DMS153 (cell line): ENCODE measurements around the gene VPS51.
"Not testable (repeated sequence)": the region's sequence is repeated elsewhere in the genome, so short reads cannot be mapped to it uniquely, and the experiment has no call there.

ENCODE experiments used
- DNase-seq: peaks from one replicate; lab custom pipeline; 2025; lab: John Stamatoyannopoulos, UW

Gene VPS51

DNA sequence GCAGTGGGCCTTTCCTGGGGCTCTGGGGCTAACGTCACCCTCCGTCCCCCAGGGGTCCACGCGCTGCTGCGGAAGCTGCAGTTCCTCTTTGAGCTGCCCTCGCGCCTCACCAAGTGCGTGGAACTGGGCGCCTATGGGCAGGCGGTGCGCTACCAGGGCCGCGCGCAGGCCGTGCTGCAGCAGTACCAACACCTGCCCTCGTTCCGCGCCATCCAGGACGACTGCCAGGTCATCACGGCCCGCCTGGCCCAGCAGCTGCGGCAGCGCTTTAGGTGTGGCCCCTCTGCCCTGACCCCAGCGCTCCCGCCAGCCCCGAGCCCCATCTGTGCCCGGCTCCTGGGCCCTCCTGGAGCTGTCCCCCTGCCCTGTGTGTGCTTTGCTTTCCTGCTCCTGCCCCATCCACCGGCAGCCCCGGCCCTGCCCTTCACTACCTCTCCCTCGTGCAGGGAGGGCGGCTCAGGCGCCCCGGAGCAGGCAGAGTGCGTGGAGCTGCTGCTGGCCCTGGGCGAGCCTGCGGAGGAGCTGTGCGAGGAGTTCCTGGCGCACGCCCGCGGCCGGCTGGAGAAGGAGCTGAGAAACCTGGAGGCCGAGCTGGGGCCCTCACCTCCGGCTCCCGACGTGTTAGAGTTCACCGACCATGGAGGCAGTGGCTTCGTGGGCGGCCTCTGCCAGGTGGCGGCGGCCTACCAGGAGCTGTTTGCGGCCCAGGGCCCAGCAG is 11.9 kb downstream of the VPS51 start:
- DNase-seq: no peak

DNA sequence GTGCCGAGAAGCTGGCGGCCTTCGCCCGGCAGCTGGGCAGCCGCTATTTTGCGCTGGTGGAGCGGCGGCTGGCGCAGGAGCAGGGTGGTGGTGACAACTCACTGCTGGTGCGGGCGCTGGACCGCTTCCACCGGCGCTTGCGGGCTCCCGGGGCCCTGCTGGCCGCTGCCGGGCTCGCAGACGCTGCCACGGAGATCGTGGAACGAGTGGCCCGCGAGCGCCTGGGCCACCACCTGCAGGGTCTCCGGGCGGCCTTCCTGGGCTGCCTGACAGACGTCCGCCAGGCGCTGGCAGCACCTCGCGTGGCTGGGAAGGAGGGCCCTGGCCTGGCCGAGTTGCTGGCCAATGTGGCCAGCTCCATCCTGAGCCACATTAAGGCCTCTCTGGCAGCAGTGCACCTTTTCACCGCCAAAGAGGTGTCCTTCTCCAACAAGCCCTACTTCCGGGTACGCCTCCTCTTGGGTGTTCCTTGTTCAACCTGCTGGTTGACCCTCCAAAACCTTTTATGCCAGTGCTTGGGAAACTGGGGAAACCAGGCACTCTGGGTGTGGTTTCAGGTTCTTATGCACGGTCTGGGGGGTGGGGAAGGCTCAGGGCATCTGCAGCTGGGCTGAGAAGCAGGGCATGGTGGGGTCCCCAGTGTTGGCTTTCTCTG is 12.6 kb downstream of the VPS51 start:
- DNase-seq: no peak

DNA sequence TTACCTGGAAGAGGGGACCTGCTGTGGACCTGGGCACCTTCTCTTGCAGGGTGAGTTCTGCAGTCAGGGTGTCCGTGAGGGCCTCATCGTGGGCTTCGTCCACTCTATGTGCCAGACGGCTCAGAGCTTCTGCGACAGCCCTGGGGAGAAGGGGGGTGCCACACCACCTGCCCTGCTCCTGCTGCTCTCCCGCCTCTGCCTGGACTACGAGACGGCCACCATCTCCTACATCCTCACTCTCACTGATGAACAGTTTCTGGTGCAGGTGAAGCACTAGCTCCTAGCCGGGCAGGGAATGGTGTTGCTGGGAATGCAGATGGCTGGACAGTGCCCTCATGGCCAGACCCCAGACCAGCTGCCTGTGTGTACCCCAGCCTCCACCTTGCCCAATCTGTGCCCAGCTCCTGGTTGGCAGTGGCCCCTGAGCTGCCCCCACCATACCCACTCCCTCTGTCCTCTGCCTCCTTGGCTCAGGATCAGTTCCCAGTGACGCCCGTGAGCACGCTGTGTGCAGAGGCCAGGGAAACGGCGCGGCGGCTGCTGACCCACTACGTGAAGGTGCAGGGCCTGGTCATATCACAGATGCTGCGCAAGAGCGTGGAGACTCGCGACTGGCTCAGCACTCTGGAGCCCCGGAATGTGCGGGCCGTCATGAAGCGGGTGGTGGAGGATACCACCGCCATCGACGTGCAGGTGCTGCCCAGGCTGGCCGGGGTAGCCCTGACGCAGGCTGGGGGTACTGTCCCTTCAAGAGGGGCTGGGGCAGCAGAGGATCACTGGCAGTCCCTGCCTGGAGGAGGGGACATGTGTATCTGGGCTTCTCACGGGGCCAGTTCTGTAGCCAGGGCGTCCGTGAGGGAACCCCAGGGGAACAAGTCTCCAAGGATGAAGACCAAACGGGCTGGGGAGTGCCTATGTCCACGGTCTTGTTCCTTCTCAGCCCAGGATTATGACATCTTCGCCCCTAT is 13.5 kb downstream of the VPS51 start:
- DNase-seq: no peak

DNA sequence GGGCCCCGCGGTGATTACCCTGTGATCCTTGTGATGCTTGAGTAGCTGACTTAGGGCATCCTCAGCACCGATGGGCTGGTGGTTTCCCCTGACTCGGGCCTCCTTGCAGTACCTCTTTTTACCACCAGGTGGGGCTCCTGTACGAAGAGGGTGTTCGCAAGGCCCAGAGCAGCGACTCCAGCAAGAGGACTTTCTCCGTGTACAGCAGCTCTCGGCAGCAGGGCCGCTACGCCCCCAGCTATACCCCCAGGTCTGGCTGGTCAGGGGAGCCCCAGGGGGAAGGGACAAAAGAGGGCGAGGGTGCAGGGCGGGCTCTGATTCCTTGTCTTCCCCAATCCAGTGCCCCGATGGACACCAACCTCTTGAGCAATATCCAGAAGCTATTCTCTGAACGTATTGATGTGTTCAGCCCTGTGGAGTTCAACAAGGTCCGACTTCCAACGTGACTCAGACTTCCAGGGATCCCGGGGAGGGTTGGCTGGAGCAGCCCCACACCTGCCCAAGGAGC is 14.4 kb downstream of the VPS51 start:
- DNase-seq: peak; percentile 55

DNA sequence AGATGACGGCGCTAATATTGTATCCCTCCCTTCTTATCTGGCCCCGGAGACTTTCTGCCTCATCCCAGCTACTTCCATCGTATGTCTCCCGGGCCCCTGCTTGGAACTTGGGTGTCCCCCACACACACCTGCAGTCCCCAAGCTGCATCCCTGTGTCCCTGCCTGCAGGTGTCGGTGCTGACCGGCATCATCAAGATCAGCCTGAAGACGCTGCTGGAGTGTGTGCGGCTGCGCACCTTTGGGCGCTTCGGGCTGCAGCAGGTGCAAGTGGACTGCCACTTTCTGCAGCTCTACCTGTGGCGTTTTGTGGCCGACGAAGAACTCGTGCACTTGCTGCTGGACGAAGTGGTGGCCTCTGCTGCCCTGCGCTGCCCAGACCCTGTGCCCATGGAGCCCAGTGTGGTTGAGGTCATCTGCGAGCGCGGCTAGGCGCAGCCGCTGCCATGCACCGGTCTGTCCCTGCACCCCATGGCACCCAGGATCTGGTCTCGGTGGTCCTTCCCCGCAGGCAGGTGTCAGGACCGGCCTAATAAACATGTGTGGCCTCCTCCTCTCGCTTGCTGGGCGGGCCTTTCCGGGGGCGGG is 15.2 kb downstream of the VPS51 start:
- no peak for DNase-seq

DNA sequence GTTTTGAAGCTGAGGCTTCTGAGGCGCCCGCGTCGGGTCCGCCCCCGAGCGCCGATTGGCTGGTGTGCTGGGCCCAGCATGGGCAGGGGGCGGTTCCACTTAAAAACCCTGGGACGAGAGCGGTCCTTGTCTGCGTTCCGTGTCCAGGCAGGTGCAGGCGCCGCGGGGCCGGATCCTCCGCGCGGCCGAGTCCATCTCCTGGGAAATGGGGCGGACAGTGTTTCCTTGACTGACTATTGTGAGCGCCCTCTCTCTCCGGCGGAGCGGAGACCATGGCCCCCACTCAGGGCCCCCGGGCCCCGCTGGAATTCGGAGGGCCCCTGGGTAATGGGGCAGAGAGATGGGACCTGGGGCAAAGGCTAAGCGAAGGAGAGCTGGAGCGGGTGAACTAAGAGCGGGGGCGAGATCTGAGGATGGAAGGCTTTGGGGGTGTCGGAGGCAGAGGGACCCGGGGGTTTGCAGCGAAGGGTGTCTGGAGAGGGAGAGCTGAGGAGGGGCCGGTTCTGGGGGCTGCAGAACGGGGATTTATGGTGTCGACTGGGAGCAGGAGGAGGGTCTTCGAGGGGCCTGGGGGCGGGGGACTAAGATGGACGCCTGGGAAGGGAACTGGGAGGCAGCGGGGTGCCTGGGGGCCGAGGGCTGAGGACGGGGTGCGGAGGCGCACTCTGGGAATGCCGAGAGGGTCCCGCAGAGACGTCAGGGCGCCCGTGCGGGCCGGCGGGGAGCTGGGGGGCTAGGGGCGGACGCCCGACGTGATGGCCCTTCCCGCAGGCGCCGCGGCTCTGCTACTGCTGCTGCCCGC is 15.9 kb downstream of the VPS51 start, which contains the start of gene TM7SF2:
Gene TM7SF2 (plus strand): TSS at position 129 of the 802 bp plus-strand sequence. CDS start 144 bp downstream, at position 273.
- DNase-seq: peak; percentile 93

DNA sequence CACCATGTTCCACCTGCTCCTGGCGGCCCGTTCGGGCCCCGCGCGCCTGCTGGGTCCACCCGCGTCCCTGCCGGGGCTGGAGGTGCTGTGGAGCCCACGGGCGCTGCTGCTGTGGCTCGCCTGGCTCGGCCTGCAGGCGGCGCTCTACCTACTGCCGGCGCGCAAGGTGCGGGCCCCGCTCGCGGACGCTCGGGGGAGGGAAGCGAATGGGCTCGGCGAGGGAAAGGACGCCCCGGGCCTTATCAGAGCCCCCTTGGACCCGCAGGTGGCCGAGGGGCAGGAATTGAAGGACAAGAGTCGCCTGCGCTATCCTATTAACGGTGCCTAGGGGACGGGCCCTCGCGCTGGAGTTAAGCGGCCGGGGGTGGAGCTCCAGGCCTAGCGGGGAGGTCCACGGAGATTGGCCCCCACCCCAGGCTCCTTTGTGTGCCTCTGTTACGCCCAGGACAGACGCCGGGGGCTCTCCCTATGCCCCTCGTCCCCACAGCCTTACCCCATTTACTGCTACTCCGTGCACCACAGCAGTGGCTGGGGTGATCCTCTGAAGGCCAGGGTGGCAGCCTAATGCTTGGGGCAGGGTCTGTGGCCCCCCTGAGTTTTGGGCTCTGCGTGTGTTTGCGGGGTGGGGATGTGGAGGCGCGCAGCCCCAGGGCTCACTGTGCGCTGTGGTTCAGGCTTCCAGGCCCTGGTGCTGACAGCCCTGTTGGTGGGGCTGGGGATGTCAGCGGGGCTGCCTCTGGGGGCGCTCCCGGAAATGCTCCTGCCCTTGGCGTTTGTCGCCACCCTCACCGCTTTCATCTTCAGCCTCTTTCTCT is 16.7 kb downstream of the VPS51 start:
- peak; percentile 16 for DNase-seq

DNA sequence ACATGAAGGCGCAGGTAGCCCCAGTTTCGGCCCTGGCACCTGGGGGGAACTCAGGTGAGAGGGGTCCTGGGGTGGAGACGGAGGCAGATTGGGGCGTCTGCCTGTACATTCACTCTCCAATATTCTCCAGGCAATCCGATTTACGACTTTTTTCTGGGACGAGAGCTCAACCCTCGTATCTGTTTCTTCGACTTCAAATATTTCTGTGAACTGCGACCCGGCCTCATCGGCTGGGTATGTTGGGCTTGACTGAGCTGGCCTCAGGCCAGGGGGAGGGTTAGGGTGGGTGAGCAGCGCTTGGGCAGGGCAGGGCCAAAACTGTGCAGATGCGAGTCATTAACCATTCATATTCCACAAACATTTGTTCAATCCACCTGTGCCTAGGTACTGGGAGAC is 17.3 kb downstream of the VPS51 start:
- no peak for DNase-seq

DNA sequence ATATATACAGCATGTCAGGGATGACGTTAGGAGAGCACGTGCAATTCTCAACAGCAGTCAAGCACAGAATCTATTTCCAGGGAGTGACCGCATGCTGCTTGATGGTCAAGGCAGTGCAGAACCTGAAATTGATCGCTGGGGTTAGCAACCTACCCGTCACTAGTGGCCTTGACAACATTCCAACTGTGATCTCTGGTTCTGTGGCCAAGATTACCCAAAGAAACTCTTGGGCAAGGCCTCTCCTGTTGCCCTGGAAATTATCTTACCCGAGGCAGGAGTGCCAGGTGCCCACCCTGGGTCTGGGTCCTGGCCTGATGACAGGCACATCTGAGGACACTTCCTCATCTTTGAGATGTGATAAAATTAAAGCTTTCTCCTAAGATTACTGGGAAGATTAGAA is 17.8 kb downstream of the VPS51 start:
- no peak for DNase-seq

DNA sequence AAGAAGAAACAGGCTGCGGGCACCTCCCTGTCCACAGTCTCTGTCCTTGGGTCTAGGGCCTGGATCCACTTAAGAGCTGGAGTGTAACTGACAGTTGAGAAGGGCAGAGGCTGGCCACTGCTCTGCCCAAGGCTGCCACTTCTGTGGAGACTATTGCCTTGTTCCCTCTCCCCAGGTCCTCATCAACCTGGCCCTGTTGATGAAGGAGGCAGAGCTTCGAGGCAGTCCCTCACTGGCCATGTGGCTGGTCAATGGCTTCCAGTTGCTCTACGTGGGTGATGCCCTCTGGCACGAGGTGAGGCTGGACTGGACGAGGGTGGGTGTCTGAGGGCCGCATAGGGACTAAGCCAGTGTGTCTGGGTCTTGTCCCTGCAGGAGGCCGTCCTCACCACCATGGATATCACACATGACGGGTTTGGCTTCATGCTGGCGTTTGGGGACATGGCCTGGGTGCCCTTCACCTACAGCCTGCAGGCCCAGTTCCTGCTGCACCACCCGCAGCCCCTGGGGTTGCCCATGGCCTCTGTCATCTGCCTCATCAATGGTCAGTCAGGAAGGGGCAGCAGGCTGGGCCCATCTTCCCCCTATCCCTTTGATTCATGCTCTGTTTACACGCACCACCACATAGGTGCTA is 18.6 kb downstream of the VPS51 start:
- no peak for DNase-seq

DNA sequence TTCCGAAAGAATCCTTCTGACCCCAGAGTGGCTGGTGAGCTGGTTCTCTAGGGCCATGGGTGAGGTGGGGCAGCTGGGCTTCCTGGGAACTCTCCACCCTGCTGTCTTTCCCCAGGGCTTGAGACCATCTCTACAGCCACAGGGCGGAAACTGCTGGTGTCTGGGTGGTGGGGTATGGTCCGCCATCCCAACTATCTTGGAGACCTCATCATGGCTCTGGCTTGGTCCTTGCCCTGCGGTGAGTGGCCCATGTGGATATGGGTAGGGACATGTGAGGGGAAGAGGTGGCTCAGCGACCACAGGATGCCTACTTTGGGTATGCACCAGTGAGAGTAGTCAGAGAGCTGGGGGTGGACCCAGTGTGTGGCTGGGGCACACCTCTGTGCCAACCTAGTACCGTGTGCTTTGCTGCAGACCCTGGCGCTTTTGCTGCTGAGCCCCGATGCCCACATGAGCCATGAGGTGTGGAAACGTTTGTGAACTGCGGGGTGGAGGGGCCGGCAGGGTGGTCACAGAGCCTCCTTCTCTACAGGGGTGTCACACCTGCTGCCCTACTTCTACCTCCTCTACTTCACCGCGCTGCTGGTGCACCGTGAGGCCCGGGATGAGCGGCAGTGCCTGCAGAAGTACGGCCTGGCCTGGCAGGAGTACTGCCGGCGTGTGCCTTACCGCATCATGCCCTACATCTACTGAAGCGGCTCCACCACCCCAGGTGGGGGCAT is 19.5 kb downstream of the VPS51 start:
- no peak for DNase-seq

DNA sequence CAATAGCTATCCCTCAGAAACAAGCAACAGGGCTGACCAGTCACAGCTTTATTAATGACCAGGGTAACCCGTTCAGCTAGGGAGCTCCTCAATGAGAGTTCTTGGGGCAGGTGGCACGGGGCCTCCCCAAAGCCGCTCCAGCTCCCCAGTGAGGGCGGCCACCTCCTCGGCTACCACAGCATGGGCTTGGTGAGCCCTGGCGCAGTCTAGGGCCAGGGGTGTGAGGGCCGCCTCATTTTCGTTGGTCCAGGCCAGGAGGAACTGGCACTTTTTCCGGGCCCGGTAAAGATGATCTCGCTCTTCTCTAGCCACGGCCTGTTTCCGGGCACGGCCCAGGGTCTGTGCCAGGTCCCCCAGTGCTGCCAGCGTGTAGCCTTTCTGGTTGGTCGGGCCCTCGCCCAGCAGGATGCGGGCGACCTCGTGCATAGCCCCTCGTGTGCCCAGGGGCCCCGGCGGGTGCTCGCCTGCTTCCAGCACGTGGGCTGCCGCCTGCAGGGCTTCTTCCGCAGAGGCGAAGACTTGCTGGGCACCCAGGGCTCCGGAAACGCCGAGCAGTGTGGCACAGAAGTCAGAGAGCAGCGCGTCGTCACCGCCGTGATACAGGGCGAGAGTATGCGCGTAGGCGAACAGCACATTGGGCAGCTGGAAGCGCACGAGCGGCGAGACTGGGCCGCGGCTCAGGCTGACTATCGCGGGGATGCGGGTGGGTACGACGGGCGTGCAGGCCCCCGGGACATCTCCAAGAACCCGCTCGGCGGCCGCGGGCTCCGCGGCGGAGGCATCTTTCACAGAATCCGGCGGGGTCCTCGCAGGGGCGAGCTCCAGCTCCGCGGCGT is 20.6 kb downstream of the VPS51 start:
- no peak for DNase-seq

DNA sequence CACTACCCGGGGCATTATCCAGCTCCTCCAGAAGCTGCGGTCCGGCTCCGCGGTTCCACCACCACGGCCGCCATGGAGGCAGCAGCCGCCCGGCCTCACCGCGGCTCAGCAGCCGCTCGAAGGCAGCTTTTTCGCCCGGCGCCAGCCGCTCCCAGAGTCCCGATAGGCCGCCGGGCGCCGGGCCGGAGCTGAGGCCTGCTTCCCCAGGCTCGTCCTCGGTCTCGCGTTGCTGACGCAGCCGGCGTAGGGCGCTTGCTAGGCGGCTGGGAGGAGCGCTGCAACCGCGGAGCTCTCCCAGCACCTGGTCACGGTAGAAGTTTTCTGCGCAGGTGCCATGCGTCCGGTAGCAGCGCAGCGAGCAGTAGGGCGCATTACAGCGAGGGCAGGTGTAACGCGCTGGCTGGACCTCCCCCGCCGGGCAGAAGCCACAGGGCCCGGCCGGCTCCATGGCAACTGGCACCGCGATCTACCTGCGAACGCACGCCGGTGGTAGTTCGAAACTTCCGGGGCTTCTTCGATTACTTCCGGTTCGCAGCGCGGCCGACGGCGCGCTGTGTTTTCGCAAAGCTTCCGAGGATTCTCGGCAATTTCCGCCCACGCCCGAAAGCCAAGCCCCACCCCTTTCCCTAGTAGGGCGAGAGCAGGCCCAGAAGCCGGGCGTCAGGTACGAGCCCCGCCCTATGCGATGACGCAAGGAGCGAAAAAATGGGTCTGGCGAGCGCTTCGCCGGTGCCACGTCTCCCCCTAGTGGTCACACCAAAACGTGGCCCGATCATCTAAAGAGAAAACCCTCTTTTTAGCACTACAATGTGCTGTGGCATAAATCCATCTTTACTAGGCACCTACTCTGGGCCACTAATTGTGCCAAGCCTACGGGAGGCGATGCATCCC is 21.4 kb downstream of the VPS51 start, which contains the start of gene ZNHIT2:
Gene ZNHIT2 (minus strand): TSS at position 496 of the 891 bp plus-strand sequence. CDS start 48 bp downstream, at position 448.
- peak; percentile 98 for DNase-seq

DNA sequence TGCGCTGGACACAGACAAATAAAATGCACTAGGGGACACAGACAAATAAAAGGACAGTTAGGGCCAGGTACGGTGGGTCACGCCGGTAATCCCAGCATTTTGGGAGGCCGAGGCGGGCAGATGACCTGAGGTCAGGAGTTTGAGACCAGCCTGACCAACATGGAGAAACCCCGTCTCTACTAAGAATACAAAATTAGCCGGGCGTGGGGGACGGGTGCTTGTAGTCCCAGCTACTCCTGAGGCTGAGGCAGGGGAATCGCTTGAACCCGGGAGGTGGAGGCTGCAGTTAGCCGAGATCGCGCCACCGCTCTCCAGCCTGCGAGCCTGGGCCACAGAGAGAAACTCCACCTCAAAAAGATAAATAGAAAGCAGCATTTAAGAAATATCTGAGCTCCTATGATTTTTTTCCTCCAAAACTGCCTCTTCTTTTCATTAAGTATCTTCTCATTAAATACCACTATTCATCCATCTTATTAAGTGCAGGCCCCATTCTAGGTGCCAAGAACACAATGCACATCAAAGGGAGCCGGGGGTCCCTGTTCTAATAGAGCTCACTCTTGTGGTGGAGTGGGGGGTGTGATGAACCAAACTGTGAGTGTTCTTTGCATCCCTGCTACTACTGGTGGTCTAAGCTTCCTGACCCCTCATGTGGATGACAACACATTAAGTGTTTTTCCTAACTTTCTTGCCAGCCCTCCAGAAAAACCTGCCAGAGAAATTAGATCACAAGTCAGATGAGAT is 22.3 kb downstream of the VPS51 start:
- DNase-seq: no peak

DNA sequence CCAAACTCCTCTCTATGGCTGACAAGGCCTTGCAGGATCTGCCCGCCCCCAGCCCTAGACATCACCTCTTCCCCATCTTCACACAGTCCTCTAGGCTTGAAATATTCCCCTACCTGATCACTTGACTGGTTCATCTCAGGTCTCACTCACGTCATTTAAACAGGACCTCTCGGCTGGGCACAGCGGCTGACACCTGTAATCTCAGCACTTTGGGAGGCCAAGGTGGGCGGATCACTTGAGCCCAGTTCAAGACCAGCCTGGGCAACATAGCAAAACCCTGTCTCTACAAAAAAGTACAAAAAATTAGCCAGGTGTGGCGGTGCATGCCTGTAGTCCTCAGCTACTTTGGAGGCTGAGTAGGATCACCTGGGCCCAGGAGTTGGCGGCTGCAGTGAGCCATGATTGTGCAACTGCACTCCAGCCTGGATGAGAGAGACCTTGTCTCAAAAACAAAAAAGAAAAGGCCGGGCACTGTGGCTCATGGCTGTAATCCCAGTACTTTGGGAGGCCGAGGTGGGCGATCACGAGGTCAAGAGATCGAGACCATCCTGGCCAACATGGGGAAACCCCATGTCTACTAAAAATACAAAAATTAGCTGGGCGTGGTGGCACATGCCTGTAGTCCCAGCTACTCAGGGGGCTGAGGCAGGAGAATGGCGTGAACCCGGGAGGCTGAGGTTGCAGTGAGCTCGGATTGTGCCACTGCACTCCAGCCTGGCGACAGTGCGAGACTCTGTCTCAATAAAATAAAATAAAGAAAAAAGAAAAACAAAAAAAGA is 23.1 kb downstream of the VPS51 start:
- not testable (repeated sequence) for DNase-seq

DNA sequence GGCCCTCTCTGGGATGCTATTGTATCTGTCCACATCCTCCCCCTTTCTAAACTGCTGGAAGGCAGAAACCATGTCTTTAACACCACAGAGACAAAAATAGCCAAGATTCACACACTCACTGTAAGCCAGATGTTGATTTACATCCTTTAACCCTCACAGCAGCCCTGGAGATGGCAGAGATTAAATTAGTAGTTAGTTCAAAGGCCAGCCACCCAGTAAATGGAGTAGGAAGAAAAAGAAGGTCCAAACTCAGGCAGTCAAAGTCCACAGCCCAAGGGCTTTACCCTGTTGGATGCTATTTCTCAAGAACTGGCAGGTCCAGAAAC is 23.6 kb downstream of the VPS51 start:
- no peak for DNase-seq
